ENCODE results near the gene NAP1L1. TPM values are rescaled to one million over a fixed set of nuclear protein-coding genes. Genes with fewer than 3 reads are reported as not detected.

NAP1L1 gene
- total and polyA plus RNA-seq, 11 donors: 175 to 359 (median 247) TPM

DNA sequence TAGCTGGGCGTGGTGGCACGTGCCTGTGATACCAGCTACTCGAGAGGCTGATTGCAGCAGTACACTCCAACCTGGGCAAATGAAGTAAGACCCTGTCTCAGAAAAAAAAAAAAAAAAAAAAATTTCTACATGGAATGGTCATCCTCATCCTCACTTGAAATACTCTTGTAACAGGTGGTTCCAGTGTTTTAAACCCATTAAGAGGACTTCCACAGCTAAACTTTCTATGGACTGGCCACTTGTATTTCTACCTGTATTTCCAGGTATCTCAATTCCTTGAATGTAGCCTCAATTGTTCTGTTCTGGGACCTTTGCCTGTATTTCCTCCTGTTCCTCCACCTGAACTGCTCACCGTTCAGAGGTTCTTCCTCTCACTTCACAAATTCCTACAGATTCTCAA, 41.1 kb downstream of the NAP1L1 start:
- peaks cover 0 to 56% (median 31%) of the 10 kb centered on the region in 9 donors for H3K36me3 ChIP-seq
- WGBS, 4 donors: 92 to 97% (median 95%) methylated on average over 4 of the region's 4 CpGs
- H3K4me3 ChIP-seq: no peak overlapping the region
- peaks cover 0 to 3% (median 0%) of the 10 kb centered on the region in 12 donors for H3K4me1 ChIP-seq
- no peaks in the 10 kb centered on the region for H3K27me3 ChIP-seq
- H3K9me3 ChIP-seq: no peaks in the 10 kb centered on the region
- TF ChIP-seq, protein P1, sequence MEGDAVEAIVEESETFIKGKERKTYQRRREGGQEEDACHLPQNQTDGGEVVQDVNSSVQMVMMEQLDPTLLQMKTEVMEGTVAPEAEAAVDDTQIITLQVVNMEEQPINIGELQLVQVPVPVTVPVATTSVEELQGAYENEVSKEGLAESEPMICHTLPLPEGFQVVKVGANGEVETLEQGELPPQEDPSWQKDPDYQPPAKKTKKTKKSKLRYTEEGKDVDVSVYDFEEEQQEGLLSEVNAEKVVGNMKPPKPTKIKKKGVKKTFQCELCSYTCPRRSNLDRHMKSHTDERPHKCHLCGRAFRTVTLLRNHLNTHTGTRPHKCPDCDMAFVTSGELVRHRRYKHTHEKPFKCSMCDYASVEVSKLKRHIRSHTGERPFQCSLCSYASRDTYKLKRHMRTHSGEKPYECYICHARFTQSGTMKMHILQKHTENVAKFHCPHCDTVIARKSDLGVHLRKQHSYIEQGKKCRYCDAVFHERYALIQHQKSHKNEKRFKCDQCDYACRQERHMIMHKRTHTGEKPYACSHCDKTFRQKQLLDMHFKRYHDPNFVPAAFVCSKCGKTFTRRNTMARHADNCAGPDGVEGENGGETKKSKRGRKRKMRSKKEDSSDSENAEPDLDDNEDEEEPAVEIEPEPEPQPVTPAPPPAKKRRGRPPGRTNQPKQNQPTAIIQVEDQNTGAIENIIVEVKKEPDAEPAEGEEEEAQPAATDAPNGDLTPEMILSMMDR (IDR thresholded peaks at IDR 0.05): no peak
- TF ChIP-seq POLR2A (IDR thresholded peaks at IDR 0.05): no peak
- intact Hi-C loops (cut with DNase I): no loop called here
- ATAC-seq (no peak), DNase-seq (no peak)
- no peak overlapping the region for H3K27ac ChIP-seq

GRCh38 chr12:76042147-76042546, 42.3 kb downstream of the NAP1L1 start:
- no peak overlapping the region for H3K27ac ChIP-seq
- 87 to 95% (median 91%) methylated on average over 2 of the region's 2 CpGs for WGBS, 4 donors
- TF ChIP-seq POLR2A (IDR thresholded peaks at IDR 0.05): no peak
- TF ChIP-seq, protein P1 (IDR thresholded peaks at IDR 0.05): no peak
- no peaks in the 10 kb centered on the region for H3K27me3 ChIP-seq
- DNase-seq: no peak
- H3K9me3 ChIP-seq: no peaks in the 10 kb centered on the region
- no peak for ATAC-seq
- H3K4me1 ChIP-seq: peaks cover 0 to 7% (median 0%) of the 10 kb centered on the region in 12 donors
- intact Hi-C loops (cut with DNase I): no loop called here
- no peak overlapping the region for H3K4me3 ChIP-seq
- peaks cover 0 to 44% (median 20%) of the 10 kb centered on the region in 9 donors for H3K36me3 ChIP-seq

- Histone ChIP-seq H3K27ac (no peak overlapping the region), H3K9me3 (no peaks in the 10 kb centered on the region), H3K4me1 (peaks cover 0 to 9% (median 0%) of the 10 kb centered on the region in 12 donors), H3K27me3 (no peaks in the 10 kb centered on the region), H3K36me3 (peaks cover 0 to 37% (median 20%) of the 10 kb centered on the region in 9 donors), H3K4me3 (no peak overlapping the region)
- DNase-seq (no peak), ATAC-seq (no peak)
- TF ChIP-seq POLR2A (IDR thresholded peaks at IDR 0.05): no peak
- TF ChIP-seq, protein P1 (IDR thresholded peaks at IDR 0.05): no peak
- WGBS, 4 donors: 89 to 97% (median 92%) methylated on average over 2 of the region's 2 CpGs
- intact Hi-C loops (cut with DNase I): no loop called here
Observed at GRCh38 chr12:76041406-76041805, 43.1 kb downstream of the NAP1L1 start.

- no peak overlapping the region for H3K4me3 ChIP-seq
- peaks cover 0 to 31% (median 20%) of the 10 kb centered on the region in 9 donors for H3K36me3 ChIP-seq
- intact Hi-C loops (cut with DNase I): no loop called here
- WGBS, 4 donors: 90 to 94% (median 91%) methylated on average over 4 of the region's 4 CpGs
- H3K27me3 ChIP-seq: no peaks in the 10 kb centered on the region
- DNase-seq: no peak
- ATAC-seq: no peak
- H3K4me1 ChIP-seq: peaks cover 0 to 9% (median 0%) of the 10 kb centered on the region in 12 donors
- H3K9me3 ChIP-seq: no peaks in the 10 kb centered on the region
- TF ChIP-seq, protein P1 (IDR thresholded peaks at IDR 0.05): no peak
- no peak for TF ChIP-seq POLR2A (IDR thresholded peaks at IDR 0.05)
- no peak overlapping the region for H3K27ac ChIP-seq
Observed at GRCh38 chr12:76040461-76040860, 44.0 kb downstream of the NAP1L1 start.

Data from heart left ventricle (tissue), 16 donors.